WTC11 (cell line): ENCODE results near the gene RFX6. TPM values are rescaled to one million over a fixed set of nuclear protein-coding genes. Genes with fewer than 3 reads are reported as not detected.

Experiments
- ATAC-seq: fragments of 200-7000 bp; cut with Tn5 transposase; 2 replicates; pipeline ENCODE4 v1.10.0; 2021; ENCODE audit warnings: mild to moderate bottlenecking, moderate library complexity
- CTCF ChIA-PET: fragments of 300-600 bp; sonication (Branson Sonifier 250); formaldehyde crosslinking; loops from one replicate; lab custom pipeline; 2021; ENCODE audit warnings: antibody characterized with exemption; lab: Charles Lee
- POLR2A ChIA-PET: fragments of 350-600 bp; sonication (Branson Sonifier 250); formaldehyde crosslinking; loops from one replicate; lab custom pipeline; 2021; ENCODE audit warnings: antibody characterized with exemption; lab: Charles Lee
- DNase-seq: peaks from one replicate; pipeline ENCODE4 v3.0.0; 2021; ENCODE audit warnings: low spot score
- H3K27ac Mint-ChIP-seq: 2 replicates; pipeline ENCODE4 v1.8.0; 2021; ENCODE audit warnings: mixed read lengths
- H3K27me3 Mint-ChIP-seq: 2 replicates; pipeline ENCODE4 v1.8.0; 2021; ENCODE audit warnings: low read depth, mild to moderate bottlenecking, moderate library complexity, mixed read lengths
- H3K36me3 Mint-ChIP-seq: 2 replicates; pipeline ENCODE4 v1.8.0; 2021; ENCODE audit warnings: mixed read lengths
- H3K4me1 Mint-ChIP-seq: 2 replicates; pipeline ENCODE4 v1.8.0; 2022; ENCODE audit warnings: mixed read lengths
- H3K4me3 Mint-ChIP-seq: 2 replicates; pipeline ENCODE4 v1.8.0; 2021; ENCODE audit warnings: mild to moderate bottlenecking, moderate library complexity, mixed read lengths
- H3K9me3 Mint-ChIP-seq: 2 replicates; pipeline ENCODE4 v1.8.0; 2021; ENCODE audit warnings: mixed read lengths
- ATF3 ChIP-seq: sonication (generic); formaldehyde crosslinking; conservative IDR thresholded peaks from 2 replicates; pipeline ENCODE4 v1.8.1; 2022; ENCODE audit warnings: mild to moderate bottlenecking, missing genetic modification reagents
- E2F4 ChIP-seq: sonication (generic); formaldehyde crosslinking; IDR thresholded peaks from 2 replicates; pipeline ENCODE4 v1.8.1; 2022; ENCODE audit warnings: low read depth, mild to moderate bottlenecking, moderate library complexity, missing genetic modification reagents, borderline replicate concordance
- FOXK1 ChIP-seq: sonication (generic); formaldehyde crosslinking; IDR thresholded peaks from 2 replicates; pipeline ENCODE4 v1.8.0; 2022; ENCODE audit warnings: mild to moderate bottlenecking, moderate library complexity, missing genetic modification reagents
- HMGXB4 ChIP-seq: sonication (generic); formaldehyde crosslinking; IDR thresholded peaks from 2 replicates; pipeline ENCODE4 v1.8.1; 2023; ENCODE audit warnings: mild to moderate bottlenecking, moderate library complexity, missing genetic modification reagents
- IRF2 ChIP-seq: sonication (generic); formaldehyde crosslinking; IDR thresholded peaks from 2 replicates; pipeline ENCODE4 v1.8.0; 2022; ENCODE audit warnings: low read depth, missing genetic modification reagents, borderline replicate concordance
- NFATC4 ChIP-seq: fragments of 250-450 bp; sonication (Bioruptor Pico); IDR thresholded peaks from 2 replicates; pipeline ENCODE4 v1.9.0; 2021; ENCODE audit warnings: mild to moderate bottlenecking
- PRDM15 ChIP-seq: sonication (generic); formaldehyde crosslinking; IDR thresholded peaks from 2 replicates; pipeline ENCODE4 v1.8.0; 2022; ENCODE audit warnings: missing genetic modification reagents
- RELA ChIP-seq: sonication (generic); formaldehyde crosslinking; IDR thresholded peaks from 2 replicates; pipeline ENCODE4 v1.8.1; 2022; ENCODE audit warnings: missing genetic modification reagents, mild to moderate bottlenecking, borderline replicate concordance
- SOX15 ChIP-seq: fragments of 250-450 bp; sonication (Bioruptor Pico); IDR thresholded peaks from 2 replicates; pipeline ENCODE4 v1.9.0; 2021; ENCODE audit warnings: mild to moderate bottlenecking
- TP53 ChIP-seq: sonication (generic); formaldehyde crosslinking; IDR thresholded peaks from 2 replicates; pipeline ENCODE4 v1.8.1; 2023; ENCODE audit warnings: mild to moderate bottlenecking, missing genetic modification reagents
- USF2 ChIP-seq: sonication (generic); formaldehyde crosslinking; IDR thresholded peaks from 2 replicates; pipeline ENCODE4 v1.8.1; 2023; ENCODE audit warnings: mild to moderate bottlenecking, missing genetic modification reagents, moderate library complexity
- ZNF219 ChIP-seq: sonication (generic); formaldehyde crosslinking; IDR thresholded peaks from 2 replicates; pipeline ENCODE4 v1.8.0; 2023; ENCODE audit warnings: missing genetic modification reagents, mild to moderate bottlenecking, borderline replicate concordance
- ZNF532 ChIP-seq: fragments of 250-450 bp; sonication (Bioruptor Pico); IDR thresholded peaks from 2 replicates; pipeline ENCODE4 v1.9.0; 2021; ENCODE audit warnings: mild to moderate bottlenecking, borderline replicate concordance
- total RNA-seq: library from RNA; stranded (reverse); gene quantifications from 3 replicates; pipeline ENCODE4 v1.2.3, GENCODE V29; 2021

The RFX6 gene
- total RNA-seq, 1 experiment from 2014 or later: not detected

GRCh38 chr6:116954938-116955337, 77.9 kb downstream of the RFX6 start (continued):
- TF ChIP-seq USF2 (CRISPR knock-in tag) (no peak), SOX15 (CRISPR knock-in tag) (no peak), ZNF219 (CRISPR knock-in tag) (no peak), E2F4 (CRISPR knock-in tag) (no peak), TP53 (CRISPR knock-in tag) (no peak), HMGXB4 (CRISPR knock-in tag) (no peak), IRF2 (CRISPR knock-in tag) (no peak), NFATC4 (no peak), PRDM15 (CRISPR knock-in tag) (no peak), FOXK1 (CRISPR knock-in tag) (no peak), ZNF532 (CRISPR knock-in tag) (no peak), RELA (no peak)

- TF ChIP-seq ATF3 (CRISPR knock-in tag): no peak
- Mint-ChIP-seq H3K4me1 (peaks cover 7% of the 10 kb centered on the region; the same call in 1 of the 2 replicates), H3K4me3 (no peak overlapping the region), H3K27ac (no peak overlapping the region), H3K9me3 (no peaks in the 10 kb centered on the region), H3K27me3 (no peaks in the 10 kb centered on the region), H3K36me3 (no peaks in the 10 kb centered on the region)
- ATAC-seq: no peak
- ChIA-PET POLR2A (no interaction called here), CTCF (no interaction called here)
- DNase-seq: no peak
Observed at GRCh38 chr6:116955773-116956172, 78.7 kb downstream of the RFX6 start.
